Loucy (cell line): ENCODE measurements around the gene KRT76.

ENCODE experiments used
- H2AFZ ChIP-seq: fragments of 200-600 bp; sonication (generic); 2 replicates; pipeline ENCODE4 v1.6.0; 2016; ENCODE audit warnings: antibody characterized with exemption, mild to moderate bottlenecking, low read length, moderate library complexity
- H3F3A ChIP-seq: fragments of 200-600 bp; 2 replicates; pipeline ENCODE4 v1.6.0; 2016; ENCODE audit warnings: antibody characterized with exemption, low read depth, mild to moderate bottlenecking
- H3K27me3 ChIP-seq: fragments of 200-600 bp; sonication (generic); 2 replicates; pipeline ENCODE4 v1.6.1; 2014; ENCODE audit warnings: low read length, mild to moderate bottlenecking; ENCODE audit not compliant: insufficient read depth, poor library complexity, severe bottlenecking
- H3K36me3 ChIP-seq: fragments of 200-600 bp; sonication (generic); 2 replicates; pipeline ENCODE4 v1.6.1; 2016; ENCODE audit warnings: low read length; ENCODE audit not compliant: insufficient read depth
- H3K4me1 ChIP-seq: fragments of 200-600 bp; sonication (generic); 2 replicates; pipeline ENCODE4 v1.5.1; 2014; ENCODE audit warnings: low read length, mild to moderate bottlenecking; ENCODE audit not compliant: insufficient read depth, poor library complexity, severe bottlenecking
- H3K4me2 ChIP-seq: fragments of 200-600 bp; sonication (generic); 2 replicates; pipeline ENCODE4 v1.6.0; 2014; ENCODE audit warnings: antibody characterized with exemption, low read length, low read depth, mild to moderate bottlenecking; ENCODE audit not compliant: poor library complexity, severe bottlenecking
- H3K4me3 ChIP-seq: fragments of 200-600 bp; sonication (generic); 2 replicates; pipeline ENCODE4 v1.5.1; 2014; ENCODE audit warnings: low read length, mild to moderate bottlenecking, mixed read lengths; ENCODE audit not compliant: poor library complexity, severe bottlenecking
- H3K79me2 ChIP-seq: fragments of 200-600 bp; sonication (generic); 2 replicates; pipeline ENCODE4 v1.6.1; 2014; ENCODE audit warnings: low read length; ENCODE audit not compliant: insufficient read depth
- H3K9ac ChIP-seq: fragments of 200-600 bp; sonication (generic); 2 replicates; pipeline ENCODE4 v1.6.0; 2014; ENCODE audit warnings: mild to moderate bottlenecking, low read depth, low read length, moderate library complexity; ENCODE audit not compliant: poor library complexity, severe bottlenecking
- H3K9me2 ChIP-seq: fragments of 200-600 bp; sonication (generic); replicated peaks from 2 replicates; pipeline ENCODE4 v1.6.1; 2016; ENCODE audit warnings: low read depth, low read length, mixed read lengths
- H3K9me3 ChIP-seq: fragments of 200-600 bp; sonication (generic); 2 replicates; pipeline ENCODE4 v1.6.1; 2014; ENCODE audit warnings: mild to moderate bottlenecking, antibody characterized with exemption, low read length, low read depth; ENCODE audit not compliant: insufficient read depth
- H4K20me1 ChIP-seq: fragments of 200-600 bp; sonication (generic); 2 replicates; pipeline ENCODE4 v1.6.0; 2014; ENCODE audit warnings: antibody characterized with exemption, low read length, mild to moderate bottlenecking; ENCODE audit not compliant: insufficient read depth, poor library complexity, severe bottlenecking
- CTCF ChIP-seq: fragments of 200-600 bp; sonication (generic); conservative IDR thresholded peaks from 2 replicates; pipeline ENCODE4 v1.5.1; 2014; ENCODE audit warnings: mild to moderate bottlenecking, antibody characterized with exemption, low read length
- EZH2phosphoT487 ChIP-seq: fragments of 200-600 bp; IDR thresholded peaks from 2 replicates; pipeline ENCODE4 v1.6.1; 2018; ENCODE audit warnings: antibody characterized with exemption, mild to moderate bottlenecking, moderate library complexity, borderline replicate concordance

The KRT76 gene

GRCh38 chr12:52776435-52776834, 710 bp downstream of the KRT76 start:
- H4K20me1 ChIP-seq, result no peaks in the 10 kb centered on the region
- no peak overlapping the region for H3K4me3 ChIP-seq
- no peaks in the 10 kb centered on the region for H3K9me2 ChIP-seq
- H3K4me1 ChIP-seq, result no peaks in the 10 kb centered on the region
- no peaks in the 10 kb centered on the region for H3K27me3 ChIP-seq
- H3F3A ChIP-seq, result no peaks in the 10 kb centered on the region
- TF ChIP-seq CTCF, result no peak
- TF ChIP-seq EZH2phosphoT487, result no peak
- H3K9ac ChIP-seq, result no peak overlapping the region
- H3K9me3 ChIP-seq, result no peaks in the 10 kb centered on the region
- no peak overlapping the region for H3K4me2 ChIP-seq
- no peak overlapping the region for H2AFZ ChIP-seq
- no peaks in the 10 kb centered on the region for H3K36me3 ChIP-seq
- H3K79me2 ChIP-seq, result no peaks in the 10 kb centered on the region

GRCh38 chr12:52774629-52775250, 2.4 kb downstream of the KRT76 start:
- H3K4me1 ChIP-seq, result no peaks in the 10 kb centered on the region
- H3K4me2 ChIP-seq, result no peak overlapping the region
- no peaks in the 10 kb centered on the region for H3F3A ChIP-seq
- TF ChIP-seq CTCF (no peak), EZH2phosphoT487 (no peak)
- H2AFZ ChIP-seq, result no peak overlapping the region
- no peak overlapping the region for H3K4me3 ChIP-seq
- no peaks in the 10 kb centered on the region for H3K36me3 ChIP-seq
- no peaks in the 10 kb centered on the region for H3K27me3 ChIP-seq
- H3K9me2 ChIP-seq, result no peaks in the 10 kb centered on the region
- H3K9ac ChIP-seq, result no peak overlapping the region
- H3K79me2 ChIP-seq, result no peaks in the 10 kb centered on the region
- no peaks in the 10 kb centered on the region for H4K20me1 ChIP-seq
- H3K9me3 ChIP-seq, result no peaks in the 10 kb centered on the region

- no peaks in the 10 kb centered on the region for H3K79me2 ChIP-seq
- H3K9me2 ChIP-seq, result no peaks in the 10 kb centered on the region
- no peaks in the 10 kb centered on the region for H3K4me1 ChIP-seq
- H3K27me3 ChIP-seq, result no peaks in the 10 kb centered on the region
- H3K4me2 ChIP-seq, result no peak overlapping the region
- H3K9me3 ChIP-seq, result no peaks in the 10 kb centered on the region
- no peaks in the 10 kb centered on the region for H3K36me3 ChIP-seq
- TF ChIP-seq EZH2phosphoT487, result no peak
- TF ChIP-seq CTCF, result no peak
- H2AFZ ChIP-seq, result no peak overlapping the region
- H3K9ac ChIP-seq, result no peak overlapping the region
- no peak overlapping the region for H3K4me3 ChIP-seq
- H3F3A ChIP-seq, result no peaks in the 10 kb centered on the region
- no peaks in the 10 kb centered on the region for H4K20me1 ChIP-seq
Observed at GRCh38 chr12:52772772-52773171, 4.4 kb downstream of the KRT76 start.
